Measurements from ENCODE around the gene MAD2L2.

Gene MAD2L2

GRCh38 chr1:11654939-11655808, 25.8 kb downstream of the MAD2L2 start:
- Histone ChIP-seq H3K27me3 (ENCODE audit: control insufficient read depth, insufficient read depth, low read length) (peaks cover 5% of the 10 kb centered on the region), H3K36me3 (ENCODE audit: control insufficient read depth, insufficient read depth, low read length) (peaks cover 8% of the 10 kb centered on the region), H3K4me3 (ENCODE audit: low read depth, low read length) (peak overlapping the region; percentile 53), H3K9ac (ENCODE audit: low read depth, low read length) (no peak overlapping the region), H3K9me3 (ENCODE audit: control insufficient read depth, insufficient read depth, low read length) (no peaks in the 10 kb centered on the region), H3K4me1 (ENCODE audit: control insufficient read depth, insufficient read depth, low read length) (peaks cover 9% of the 10 kb centered on the region)

GRCh38 chr1:11654137-11654938, 26.6 kb downstream of the MAD2L2 start, which contains the start of the genes FBXO2 and FBXO44:
TSS of gene FBXO2 (minus strand) at chr1:11654429. CDS start at chr1:11654340, 89 bp downstream.
TSS of gene FBXO44 (plus strand) at chr1:11654877. CDS start at chr1:11655836, 959 bp downstream.
- H3K9ac ChIP-seq (ENCODE audit: low read depth, low read length): peak within 1 kb of the TSS; percentile 70
- peaks cover 9% of the 10 kb centered on the region for H3K27me3 ChIP-seq (ENCODE audit: control insufficient read depth, insufficient read depth, low read length)
- peaks cover 6% of the 10 kb centered on the region for H3K36me3 ChIP-seq (ENCODE audit: control insufficient read depth, insufficient read depth, low read length)
- peaks cover 17% of the 10 kb centered on the region for H3K4me1 ChIP-seq (ENCODE audit: control insufficient read depth, insufficient read depth, low read length)
- H3K4me3 ChIP-seq (ENCODE audit: low read depth, low read length): peak within 1 kb of the TSS; percentile 85
- no peaks in the 10 kb centered on the region for H3K9me3 ChIP-seq (ENCODE audit: control insufficient read depth, insufficient read depth, low read length)

- peaks cover 6% of the 10 kb centered on the region for H3K36me3 ChIP-seq (ENCODE audit: control insufficient read depth, insufficient read depth, low read length)
- H3K9me3 ChIP-seq (ENCODE audit: control insufficient read depth, insufficient read depth, low read length): no peaks in the 10 kb centered on the region
- peaks cover 9% of the 10 kb centered on the region for H3K27me3 ChIP-seq (ENCODE audit: control insufficient read depth, insufficient read depth, low read length)
- peak overlapping the region; percentile 70 for H3K9ac ChIP-seq (ENCODE audit: low read depth, low read length)
- peak overlapping the region; percentile 85 for H3K4me3 ChIP-seq (ENCODE audit: low read depth, low read length)
- H3K4me1 ChIP-seq (ENCODE audit: control insufficient read depth, insufficient read depth, low read length): peaks cover 17% of the 10 kb centered on the region
Observed at GRCh38 chr1:11653861-11654136, 27.1 kb downstream of the MAD2L2 start.

GRCh38 chr1:11653101-11653860, 27.7 kb downstream of the MAD2L2 start:
- Histone ChIP-seq H3K9me3 (ENCODE audit: control insufficient read depth, insufficient read depth, low read length) (no peaks in the 10 kb centered on the region), H3K4me1 (ENCODE audit: control insufficient read depth, insufficient read depth, low read length) (peaks cover 17% of the 10 kb centered on the region), H3K4me3 (ENCODE audit: low read depth, low read length) (peak overlapping the region; percentile 85), H3K27me3 (ENCODE audit: control insufficient read depth, insufficient read depth, low read length) (peaks cover 9% of the 10 kb centered on the region), H3K9ac (ENCODE audit: low read depth, low read length) (peak overlapping the region; percentile 70), H3K36me3 (ENCODE audit: control insufficient read depth, insufficient read depth, low read length) (peaks cover 7% of the 10 kb centered on the region)

- Histone ChIP-seq H3K9ac (ENCODE audit: low read depth, low read length) (no peak overlapping the region), H3K4me3 (ENCODE audit: low read depth, low read length) (no peak overlapping the region), H3K4me1 (ENCODE audit: control insufficient read depth, insufficient read depth, low read length) (peaks cover 17% of the 10 kb centered on the region), H3K36me3 (ENCODE audit: control insufficient read depth, insufficient read depth, low read length) (peaks cover 13% of the 10 kb centered on the region), H3K9me3 (ENCODE audit: control insufficient read depth, insufficient read depth, low read length) (no peaks in the 10 kb centered on the region), H3K27me3 (ENCODE audit: control insufficient read depth, insufficient read depth, low read length) (peaks cover 9% of the 10 kb centered on the region)
Observed at GRCh38 chr1:11652203-11652780, 28.7 kb downstream of the MAD2L2 start.

GRCh38 chr1:11651017-11651416, 29.9 kb downstream of the MAD2L2 start:
- Histone ChIP-seq H3K4me3 (ENCODE audit: low read depth, low read length) (peak overlapping the region; percentile 32), H3K36me3 (ENCODE audit: control insufficient read depth, insufficient read depth, low read length) (peaks cover 9% of the 10 kb centered on the region), H3K4me1 (ENCODE audit: control insufficient read depth, insufficient read depth, low read length) (peaks cover 17% of the 10 kb centered on the region), H3K9me3 (ENCODE audit: control insufficient read depth, insufficient read depth, low read length) (no peaks in the 10 kb centered on the region), H3K9ac (ENCODE audit: low read depth, low read length) (no peak overlapping the region), H3K27me3 (ENCODE audit: control insufficient read depth, insufficient read depth, low read length) (peaks cover 9% of the 10 kb centered on the region)

GRCh38 chr1:11650331-11650991, 30.5 kb downstream of the MAD2L2 start:
- Histone ChIP-seq H3K4me3 (ENCODE audit: low read depth, low read length) (peak overlapping the region; percentile 32), H3K9ac (ENCODE audit: low read depth, low read length) (peak overlapping the region; percentile 37), H3K27me3 (ENCODE audit: control insufficient read depth, insufficient read depth, low read length) (peaks cover 9% of the 10 kb centered on the region), H3K9me3 (ENCODE audit: control insufficient read depth, insufficient read depth, low read length) (no peaks in the 10 kb centered on the region), H3K36me3 (ENCODE audit: control insufficient read depth, insufficient read depth, low read length) (peaks cover 9% of the 10 kb centered on the region), H3K4me1 (ENCODE audit: control insufficient read depth, insufficient read depth, low read length) (peaks cover 17% of the 10 kb centered on the region)

- no peaks in the 10 kb centered on the region for H3K9me3 ChIP-seq (ENCODE audit: control insufficient read depth, insufficient read depth, low read length)
- H3K27me3 ChIP-seq (ENCODE audit: control insufficient read depth, insufficient read depth, low read length): peaks cover 9% of the 10 kb centered on the region
- H3K4me3 ChIP-seq (ENCODE audit: low read depth, low read length): peak overlapping the region; percentile 32
- H3K4me1 ChIP-seq (ENCODE audit: control insufficient read depth, insufficient read depth, low read length): peaks cover 17% of the 10 kb centered on the region
- no peak overlapping the region for H3K9ac ChIP-seq (ENCODE audit: low read depth, low read length)
- H3K36me3 ChIP-seq (ENCODE audit: control insufficient read depth, insufficient read depth, low read length): peaks cover 9% of the 10 kb centered on the region
Observed at GRCh38 chr1:11649624-11650330, 31.2 kb downstream of the MAD2L2 start.

- H3K9ac ChIP-seq (ENCODE audit: low read depth, low read length): no peak overlapping the region
- no peaks in the 10 kb centered on the region for H3K9me3 ChIP-seq (ENCODE audit: control insufficient read depth, insufficient read depth, low read length)
- H3K27me3 ChIP-seq (ENCODE audit: control insufficient read depth, insufficient read depth, low read length): peaks cover 9% of the 10 kb centered on the region
- H3K4me3 ChIP-seq (ENCODE audit: low read depth, low read length): no peak overlapping the region
- H3K36me3 ChIP-seq (ENCODE audit: control insufficient read depth, insufficient read depth, low read length): peaks cover 9% of the 10 kb centered on the region
- peaks cover 17% of the 10 kb centered on the region for H3K4me1 ChIP-seq (ENCODE audit: control insufficient read depth, insufficient read depth, low read length)
Observed at GRCh38 chr1:11649237-11649623, 31.7 kb downstream of the MAD2L2 start.

- Histone ChIP-seq H3K4me3 (ENCODE audit: low read depth, low read length) (peak overlapping the region; percentile 26), H3K36me3 (ENCODE audit: control insufficient read depth, insufficient read depth, low read length) (peaks cover 9% of the 10 kb centered on the region), H3K9me3 (ENCODE audit: control insufficient read depth, insufficient read depth, low read length) (no peaks in the 10 kb centered on the region), H3K4me1 (ENCODE audit: control insufficient read depth, insufficient read depth, low read length) (peaks cover 17% of the 10 kb centered on the region), H3K27me3 (ENCODE audit: control insufficient read depth, insufficient read depth, low read length) (peaks cover 9% of the 10 kb centered on the region), H3K9ac (ENCODE audit: low read depth, low read length) (peak overlapping the region; percentile 24)
Observed at GRCh38 chr1:11648732-11649158, 32.2 kb downstream of the MAD2L2 start.

Data from iPS-15b (cell line).